Measurements from ENCODE around the gene GPALPP1. TPM values are rescaled to one million over a fixed set of nuclear protein-coding genes. Genes with fewer than 3 reads are reported as not detected.
A peak's percentile ranks its signal among the peaks of the same experiment; 100 is the strongest.
"Not testable (repeated sequence)": the region's sequence is repeated elsewhere in the genome, so short reads cannot be mapped to it uniquely, and the experiment has no call there.

Gene GPALPP1, protein sequence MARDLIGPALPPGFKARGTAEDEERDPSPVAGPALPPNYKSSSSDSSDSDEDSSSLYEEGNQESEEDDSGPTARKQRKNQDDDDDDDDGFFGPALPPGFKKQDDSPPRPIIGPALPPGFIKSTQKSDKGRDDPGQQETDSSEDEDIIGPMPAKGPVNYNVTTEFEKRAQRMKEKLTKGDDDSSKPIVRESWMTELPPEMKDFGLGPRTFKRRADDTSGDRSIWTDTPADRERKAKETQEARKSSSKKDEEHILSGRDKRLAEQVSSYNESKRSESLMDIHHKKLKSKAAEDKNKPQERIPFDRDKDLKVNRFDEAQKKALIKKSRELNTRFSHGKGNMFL
- total RNA-seq (10 to 100 TPM; 18.9 to 20.8 TPM), total RNA-seq (22.7 to 80.1 (median 46.1) reads per million in 172 experiments)
- 29.2 TPM for polyA plus RNA-seq (2013, experiment 1 of 2)
- 25.1 TPM for polyA plus RNA-seq (2013, experiment 2 of 2)

- intact Hi-C loops (cut with DNase I, micrococcal nuclease) = loop anchor here (1.0 to 10.0 kb wide), 6 partner anchors 71 to 1063 kb away; partner anchors contain the start of genes TSC22D1 (in 2 of the 2), GTF2F2 (in 1 of the 2) and ZC3H13 (in 1 of the 2)
- H3K9me3 ChIP-seq (ENCODE audit: control insufficient read depth in 1 of 2, insufficient read depth in 1 of 2, low read length in 2 of 2) = no peaks in the 10 kb centered on the region
- H3K4me1 ChIP-seq (ENCODE audit: insufficient read depth, low read length) = peaks cover 30% of the 10 kb centered on the region
- peak within 1 kb of the TSS; percentile 83 for H3K4me3 ChIP-seq (ENCODE audit: low read length)
- ATAC-seq (ENCODE audit: poor library complexity) = peak; percentile 98
- peak within 1 kb of the TSS; percentile 75 to 87 for H3K27ac ChIP-seq (ENCODE audit: low read depth in 1 of 2, low read length in 2 of 2)
- no peaks in the 10 kb centered on the region for H3K27me3 Mint-ChIP-seq
- peak within 1 kb of the TSS; percentile 92 for H3K27ac Mint-ChIP-seq
- no peak for TF ChIP-seq CTCF (IDR thresholded peaks at IDR 0.05)
- peak; percentile 79 to 96 (median 89) for DNase-seq
- peaks cover 66% of the 10 kb centered on the region for H3K4me1 Mint-ChIP-seq (ENCODE audit: low read depth)
- H3K36me3 Mint-ChIP-seq (ENCODE audit: low read depth) = peaks cover 51% of the 10 kb centered on the region
- peak within 1 kb of the TSS; percentile 99 for H3K4me3 Mint-ChIP-seq
- H3K9me3 Mint-ChIP-seq = no peaks in the 10 kb centered on the region
- H3K36me3 ChIP-seq (ENCODE audit: insufficient read depth, low read length) = no peaks in the 10 kb centered on the region
- CTCF ChIA-PET = interaction anchor here (1.2 kb wide), 1 partner anchor 72 kb away, joined by 3 read pairs; no protein-coding TSS in a partner anchor
- POLR2A ChIA-PET = interaction anchor here (1.6 kb wide), 1 partner anchor 71 kb away, joined by 5 read pairs; no protein-coding TSS in a partner anchor
- no peaks in the 10 kb centered on the region for H3K27me3 ChIP-seq (ENCODE audit: control insufficient read depth in 1 of 2, insufficient read depth in 2 of 2, low read length in 2 of 2)
Observed at GRCh38 chr13:44989071-44989889, at the start of gene GPALPP1, which contains the start of gene NUFIP1. Gene GPALPP1 (plus strand): TSS chr13:44989538. CDS start chr13:44989655, 117 bp downstream. Gene NUFIP1 (minus strand): TSS chr13:44989471. CDS start chr13:44989436, 35 bp downstream.

- H3K27ac ChIP-seq (ENCODE audit: low read depth in 1 of 2, low read length in 2 of 2); H3K27ac Mint-ChIP-seq; intact Hi-C loops (cut with DNase I, micrococcal nuclease); ATAC-seq (ENCODE audit: poor library complexity); H3K4me3 ChIP-seq (ENCODE audit: low read length); H3K4me3 Mint-ChIP-seq; H3K4me1 Mint-ChIP-seq (ENCODE audit: low read depth); H3K27me3 ChIP-seq (ENCODE audit: control insufficient read depth in 1 of 2, insufficient read depth in 2 of 2, low read length in 2 of 2); H3K27me3 Mint-ChIP-seq; H3K4me1 ChIP-seq (ENCODE audit: insufficient read depth, low read length); DNase-seq; H3K9me3 Mint-ChIP-seq; H3K9me3 ChIP-seq (ENCODE audit: control insufficient read depth in 1 of 2, insufficient read depth in 1 of 2, low read length in 2 of 2): not testable (repeated sequence)
- peaks cover 15% of the 10 kb centered on the region for H3K36me3 ChIP-seq (ENCODE audit: insufficient read depth, low read length)
- CTCF ChIA-PET = interaction anchor here (0.7 to 1.3 kb wide), 2 partner anchors 25 to 416 kb away, joined by 3 read pairs; no protein-coding TSS in a partner anchor
- H3K36me3 Mint-ChIP-seq (ENCODE audit: low read depth) = peaks cover 28% of the 10 kb centered on the region
- POLR2A ChIA-PET = interaction anchor here (0.6 to 1.0 kb wide), 2 partner anchors 17 to 40 kb away, joined by 3 to 6 read pairs; no protein-coding TSS in a partner anchor
Observed at GRCh38 chr13:44943411-44943810, 45.9 kb upstream of the GPALPP1 start.

DNA sequence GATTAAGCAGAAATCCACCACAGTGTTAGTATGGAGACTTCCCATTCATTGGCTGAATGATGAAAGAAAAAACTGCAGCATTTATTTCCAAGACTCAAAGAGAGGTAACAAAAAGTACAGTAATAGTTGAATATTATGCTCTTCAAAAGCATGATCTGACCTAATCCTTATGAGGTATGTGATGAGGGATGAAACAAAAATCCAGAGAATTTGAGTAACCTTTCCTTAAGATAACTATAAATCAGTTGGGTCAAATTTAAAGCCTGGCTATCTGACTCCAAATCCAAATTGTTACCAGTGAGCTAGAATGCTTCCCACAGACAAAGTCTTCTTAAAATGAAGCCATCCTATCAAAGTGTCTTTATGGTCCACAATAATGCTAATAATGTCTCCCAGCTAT is 38.2 kb upstream of the GPALPP1 start:
- no peak overlapping the region for H3K27ac Mint-ChIP-seq
- no peak for DNase-seq
- intact Hi-C loops (cut with DNase I, micrococcal nuclease) = no loop called here
- POLR2A ChIA-PET = no interaction called here
- no peaks in the 10 kb centered on the region for H3K9me3 Mint-ChIP-seq
- CTCF ChIA-PET = no interaction called here
- H3K36me3 Mint-ChIP-seq (ENCODE audit: low read depth) = peaks cover 36% of the 10 kb centered on the region
- H3K9me3 ChIP-seq (ENCODE audit: control insufficient read depth in 1 of 2, insufficient read depth in 1 of 2, low read length in 2 of 2) = no peaks in the 10 kb centered on the region
- peaks cover 8% of the 10 kb centered on the region for H3K36me3 ChIP-seq (ENCODE audit: insufficient read depth, low read length)
- H3K4me3 ChIP-seq (ENCODE audit: low read length) = no peak overlapping the region
- no peaks in the 10 kb centered on the region for H3K27me3 Mint-ChIP-seq
- TF ChIP-seq CTCF (IDR thresholded peaks at IDR 0.05) = no peak
- H3K4me3 Mint-ChIP-seq = no peak overlapping the region
- H3K4me1 ChIP-seq (ENCODE audit: insufficient read depth, low read length) = no peaks in the 10 kb centered on the region
- no peaks in the 10 kb centered on the region for H3K4me1 Mint-ChIP-seq (ENCODE audit: low read depth)
- no peak overlapping the region for H3K27ac ChIP-seq (ENCODE audit: low read depth in 1 of 2, low read length in 2 of 2)
- H3K27me3 ChIP-seq (ENCODE audit: control insufficient read depth in 1 of 2, insufficient read depth in 2 of 2, low read length in 2 of 2) = no peaks in the 10 kb centered on the region
- no peak for ATAC-seq (ENCODE audit: poor library complexity)
